ENCODE data around the gene HOXB1. TPM values are rescaled to one million over a fixed set of nuclear protein-coding genes. Genes with fewer than 3 reads are reported as not detected.
"Not testable (repeated sequence)": the region's sequence is repeated elsewhere in the genome, so short reads cannot be mapped to it uniquely, and the experiment has no call there.

Gene HOXB1
- total and polyA plus RNA-seq, 2 experiments from 2014 or later: not detected

GRCh38 chr17:48510381-48510760 is 20.4 kb downstream of the HOXB1 start (continued):
- TF ChIP-seq ZNF462 (CRISPR knock-in tag; IDR thresholded peaks at IDR 0.05) (no peak), POLR2AphosphoS5 (IDR thresholded peaks at IDR 0.05; ENCODE audit: low read depth) (no peak), ZNF331 (CRISPR knock-in tag; IDR thresholded peaks at IDR 0.05; ENCODE audit: low read depth) (no peak), EZH2 (IDR thresholded peaks at IDR 0.05; ENCODE audit: low read depth, unreplicated experiment) (no peak), NANOG (IDR thresholded peaks at IDR 0.05; ENCODE audit: borderline replicate concordance) (no peak), CTCF (conservative IDR thresholded peaks at IDR 0.05; ENCODE audit: low read depth in 2 of 2) (no peak), JUNB (IDR thresholded peaks at IDR 0.05; ENCODE audit: unreplicated experiment) (no peak), STAT1 (IDR thresholded peaks at IDR 0.05; ENCODE audit: unreplicated experiment) (no peak)

- not testable (repeated sequence) for H4K20me1 ChIP-seq (replicated peaks; ENCODE audit: insufficient read depth); H3K27ac ChIP-seq (ENCODE audit: low read depth); H3K36me3 ChIP-seq (ENCODE audit: insufficient read depth); H3K9me3 Mint-ChIP-seq; DNase-seq (ENCODE audit: low spot score); H3F3A ChIP-seq (replicated peaks; ENCODE audit: low read depth); ATAC-seq; H3K27ac Mint-ChIP-seq; H2AFZ ChIP-seq; H3K79me2 ChIP-seq (replicated peaks; ENCODE audit: insufficient read depth); H3K4me3 Mint-ChIP-seq; H3K9me2 ChIP-seq (ENCODE audit: insufficient read depth); H3K4me3 ChIP-seq; H3K4me2 ChIP-seq; H3K36me3 Mint-ChIP-seq (ENCODE audit: low read depth)
- peaks cover 21% of the 10 kb centered on the region for H3K4me1 Mint-ChIP-seq
- Histone ChIP-seq H3K4me1 (ENCODE audit: insufficient read depth) (peaks cover 25% of the 10 kb centered on the region; the same call in 1 of the 2 replicates), H3K27me3 (ENCODE audit: insufficient read depth) (peaks cover 15% of the 10 kb centered on the region)
- peaks cover 24% of the 10 kb centered on the region for H3K27me3 Mint-ChIP-seq (ENCODE audit: insufficient read depth, low read depth, poor library complexity)
Measured at GRCh38 chr17:48509708-48510107, 21.1 kb downstream of the HOXB1 start.

Data from GM23338 (cell line).